DND-41 (cell line): ENCODE results near the gene EPB41L4A.
"Not testable (repeated sequence)": the region's sequence is repeated elsewhere in the genome, so short reads cannot be mapped to it uniquely, and the experiment has no call there.

Source experiments
- ATAC-seq: fragments of 200-7000 bp; cut with Tn5 transposase; 3 replicates; pipeline ENCODE4 v1.9.1; 2021; ENCODE audit warnings: low read depth; ENCODE audit not compliant: insufficient read depth
- DNase-seq: peaks from one replicate; pipeline ENCODE4 v3.0.0-alpha.2; 2020
- H2AFZ ChIP-seq: 2 replicates; pipeline ENCODE4 v1.6.0; 2012; ENCODE audit warnings: low read depth, low read length
- H3K27ac ChIP-seq: 2 replicates; pipeline ENCODE4 v1.5.1; 2012; ENCODE audit warnings: low read length, inconsistent platforms
- H3K27me3 ChIP-seq: fragments of 200-600 bp; sonication (generic); 2 replicates; pipeline ENCODE4 v1.6.0; 2012; ENCODE audit warnings: low read length, mild to moderate bottlenecking, inconsistent platforms; ENCODE audit not compliant: insufficient read depth, poor library complexity
- H3K36me3 ChIP-seq: 2 replicates; pipeline ENCODE4 v1.5.1; 2012; ENCODE audit warnings: low read length, inconsistent platforms; ENCODE audit not compliant: insufficient read depth
- H3K4me1 ChIP-seq: 2 replicates; pipeline ENCODE4 v1.5.1; 2012; ENCODE audit warnings: mild to moderate bottlenecking, low read length; ENCODE audit not compliant: insufficient read depth
- H3K4me2 ChIP-seq: 2 replicates; pipeline ENCODE4 v1.6.0; 2012; ENCODE audit warnings: mild to moderate bottlenecking, moderate library complexity, low read length, inconsistent platforms; ENCODE audit not compliant: insufficient read depth
- H3K4me3 ChIP-seq, 2 experiments: fragments of 200-600 bp in 1 of 2; shearing (Covaris generic) in 1 of 2; 2 replicates each; pipeline ENCODE4 v1.5.1; 2012 to 2016; ENCODE audit warnings: inconsistent platforms in 2 of 2, low read length in 2 of 2, mild to moderate bottlenecking in 2 of 2, low read depth in 1 of 2, moderate library complexity in 1 of 2
- H3K79me2 ChIP-seq: 2 replicates; pipeline ENCODE4 v1.6.0; 2012; ENCODE audit warnings: low read length, inconsistent platforms; ENCODE audit not compliant: insufficient read depth
- H3K9ac ChIP-seq: 2 replicates; pipeline ENCODE4 v1.6.0; 2012; ENCODE audit warnings: low read depth, mild to moderate bottlenecking, inconsistent platforms, low read length, moderate library complexity
- H3K9me3 ChIP-seq: 2 replicates; pipeline ENCODE4 v1.5.1; 2012; ENCODE audit warnings: low read length, moderate library complexity, mild to moderate bottlenecking, inconsistent platforms; ENCODE audit not compliant: insufficient read depth, severe bottlenecking
- H4K20me1 ChIP-seq: 2 replicates; pipeline ENCODE4 v1.6.0; 2012; ENCODE audit warnings: low read length; ENCODE audit not compliant: insufficient read depth
- EZH2 ChIP-seq: IDR thresholded peaks from 3 replicates; pipeline ENCODE4 v1.6.1; 2012; ENCODE audit warnings: borderline replicate concordance, low read depth, mild to moderate bottlenecking, moderate library complexity, low read length, inconsistent platforms; ENCODE audit not compliant: severe bottlenecking
- TF ChIP-seq, protein P1 (sequence below): IDR thresholded peaks from 2 replicates; pipeline ENCODE4 v1.5.1; 2012; ENCODE audit warnings: borderline replicate concordance, low read length, moderate library complexity, mild to moderate bottlenecking; ENCODE audit not compliant: poor library complexity, severe bottlenecking; ENCODE audit errors: extremely low read depth

Gene EPB41L4A

DNA sequence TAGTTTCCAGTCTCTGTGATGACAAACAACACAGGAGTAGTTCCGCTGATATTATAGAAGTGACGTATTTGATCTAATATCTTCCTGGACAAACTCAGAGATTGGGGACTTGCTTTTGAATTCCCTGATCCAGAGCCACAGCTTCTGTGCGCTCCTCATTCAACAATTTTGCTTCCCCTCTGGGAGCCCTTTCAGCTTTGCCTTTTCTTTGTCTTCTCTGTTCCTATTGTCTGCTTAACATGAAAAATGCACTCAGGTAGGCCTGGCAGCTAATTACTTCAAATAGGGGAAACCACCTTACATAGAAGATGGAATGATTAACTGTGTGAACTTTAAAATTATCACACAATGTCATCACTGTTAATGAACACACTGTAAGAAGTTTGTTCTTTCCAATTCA lies 192.9 kb downstream of the EPB41L4A start:
- no peaks in the 10 kb centered on the region for H3K79me2 ChIP-seq
- peaks cover 9% of the 10 kb centered on the region for H3K27me3 ChIP-seq
- no peaks in the 10 kb centered on the region for H3K4me1 ChIP-seq
- no peak overlapping the region for H3K4me3 ChIP-seq
- no peaks in the 10 kb centered on the region for H4K20me1 ChIP-seq
- no peak for TF ChIP-seq EZH2
- TF ChIP-seq, protein P1, sequence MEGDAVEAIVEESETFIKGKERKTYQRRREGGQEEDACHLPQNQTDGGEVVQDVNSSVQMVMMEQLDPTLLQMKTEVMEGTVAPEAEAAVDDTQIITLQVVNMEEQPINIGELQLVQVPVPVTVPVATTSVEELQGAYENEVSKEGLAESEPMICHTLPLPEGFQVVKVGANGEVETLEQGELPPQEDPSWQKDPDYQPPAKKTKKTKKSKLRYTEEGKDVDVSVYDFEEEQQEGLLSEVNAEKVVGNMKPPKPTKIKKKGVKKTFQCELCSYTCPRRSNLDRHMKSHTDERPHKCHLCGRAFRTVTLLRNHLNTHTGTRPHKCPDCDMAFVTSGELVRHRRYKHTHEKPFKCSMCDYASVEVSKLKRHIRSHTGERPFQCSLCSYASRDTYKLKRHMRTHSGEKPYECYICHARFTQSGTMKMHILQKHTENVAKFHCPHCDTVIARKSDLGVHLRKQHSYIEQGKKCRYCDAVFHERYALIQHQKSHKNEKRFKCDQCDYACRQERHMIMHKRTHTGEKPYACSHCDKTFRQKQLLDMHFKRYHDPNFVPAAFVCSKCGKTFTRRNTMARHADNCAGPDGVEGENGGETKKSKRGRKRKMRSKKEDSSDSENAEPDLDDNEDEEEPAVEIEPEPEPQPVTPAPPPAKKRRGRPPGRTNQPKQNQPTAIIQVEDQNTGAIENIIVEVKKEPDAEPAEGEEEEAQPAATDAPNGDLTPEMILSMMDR = no peak
- no peak overlapping the region for H3K9ac ChIP-seq
- no peaks in the 10 kb centered on the region for H3K9me3 ChIP-seq
- DNase-seq (no peak), ATAC-seq (no peak)
- H3K36me3 ChIP-seq = no peaks in the 10 kb centered on the region
- H3K4me2 ChIP-seq = no peak overlapping the region
- H3K27ac ChIP-seq = no peak overlapping the region
- H2AFZ ChIP-seq = no peak overlapping the region

DNA sequence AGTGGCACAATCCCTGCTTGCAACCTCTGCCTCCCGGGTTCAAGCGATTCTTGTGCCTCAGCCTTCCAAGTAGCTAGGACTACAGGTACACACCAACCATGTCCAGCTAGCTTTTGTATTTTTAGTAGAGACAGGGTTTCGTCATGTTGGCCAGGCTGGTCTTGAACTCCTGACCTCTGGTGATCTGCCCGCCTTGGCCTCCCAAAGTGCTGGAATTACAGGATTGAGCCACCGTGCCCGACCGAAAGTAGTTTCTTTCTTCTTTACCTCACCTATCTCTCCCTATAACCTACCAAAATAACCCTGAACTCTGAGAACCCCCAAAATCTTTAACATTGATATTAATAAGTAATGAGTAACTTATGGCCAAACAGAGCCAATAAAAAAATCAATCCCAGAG lies 196.1 kb downstream of the EPB41L4A start:
- H2AFZ ChIP-seq, H3K36me3 ChIP-seq, H3K9me3 ChIP-seq, H3K4me1 ChIP-seq, H3K27ac ChIP-seq, ATAC-seq, H4K20me1 ChIP-seq, H3K4me3 ChIP-seq, H3K4me2 ChIP-seq, H3K79me2 ChIP-seq, DNase-seq, H3K9ac ChIP-seq: not testable (repeated sequence)
- H3K27me3 ChIP-seq = peaks cover 11% of the 10 kb centered on the region

DNA sequence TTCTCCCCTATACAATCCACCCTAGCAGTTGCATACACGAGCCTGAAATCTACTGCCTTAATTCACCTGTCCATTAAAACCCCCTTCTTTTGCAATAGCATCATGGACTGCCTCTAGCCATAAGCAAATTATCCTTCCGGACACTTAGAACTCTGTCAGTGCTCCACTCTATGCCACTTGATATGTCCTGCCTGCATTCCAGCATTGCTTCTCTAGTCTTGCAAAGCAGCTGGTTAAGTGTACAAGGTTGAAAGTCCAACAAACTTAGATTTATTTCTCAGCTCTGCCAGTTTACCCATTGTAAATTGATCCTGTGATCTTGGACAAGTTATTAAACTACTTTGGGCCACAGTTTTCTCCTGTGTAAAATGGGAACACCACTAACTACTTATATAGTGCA lies 197.9 kb downstream of the EPB41L4A start:
- ATAC-seq (no peak), DNase-seq (no peak)
- Histone ChIP-seq H3K27me3 (peaks cover 8% of the 10 kb centered on the region), H3K4me2 (no peak overlapping the region), H3K9me3 (no peaks in the 10 kb centered on the region), H4K20me1 (no peaks in the 10 kb centered on the region), H3K9ac (no peak overlapping the region), H3K79me2 (no peaks in the 10 kb centered on the region), H3K4me3 (no peak overlapping the region), H2AFZ (no peak overlapping the region), H3K4me1 (no peaks in the 10 kb centered on the region), H3K36me3 (no peaks in the 10 kb centered on the region), H3K27ac (no peak overlapping the region)
- no peak for TF ChIP-seq EZH2
- TF ChIP-seq, protein P1 = no peak

DNA sequence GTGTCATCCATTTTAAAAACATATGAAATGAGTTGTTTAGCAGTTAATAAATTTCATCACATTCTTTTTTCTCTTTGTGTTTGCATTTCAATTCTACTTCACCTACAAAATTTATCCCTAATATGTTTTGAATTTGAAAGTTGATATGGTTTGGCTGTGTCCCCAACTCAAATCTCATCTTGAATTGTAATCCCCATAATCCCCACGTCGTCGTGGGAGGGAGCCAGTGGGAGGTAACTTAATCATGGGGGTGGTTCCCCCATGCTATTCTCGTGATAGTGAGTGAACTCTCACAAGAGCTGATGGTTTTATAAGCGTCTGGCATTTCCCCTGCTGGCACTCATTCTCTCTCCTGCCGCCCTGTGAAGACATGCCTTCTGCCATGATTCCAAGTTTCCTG lies 200.1 kb downstream of the EPB41L4A start:
- no peak overlapping the region for H3K4me2 ChIP-seq
- H2AFZ ChIP-seq = no peak overlapping the region
- H3K9me3 ChIP-seq = no peaks in the 10 kb centered on the region
- H3K36me3 ChIP-seq = no peaks in the 10 kb centered on the region
- no peaks in the 10 kb centered on the region for H3K4me1 ChIP-seq
- H4K20me1 ChIP-seq = no peaks in the 10 kb centered on the region
- DNase-seq (no peak), ATAC-seq (no peak)
- H3K27ac ChIP-seq = no peak overlapping the region
- H3K4me3 ChIP-seq = no peak overlapping the region
- no peak overlapping the region for H3K9ac ChIP-seq
- TF ChIP-seq, protein P1 = no peak
- no peak for TF ChIP-seq EZH2
- H3K27me3 ChIP-seq = peaks cover 8% of the 10 kb centered on the region
- no peaks in the 10 kb centered on the region for H3K79me2 ChIP-seq
